Uterus (tissue), 2 donors: ENCODE results near the gene CFAP74.

Source experiments
- POLR2A ChIP-seq, 2 donors: fragments of 450-650 bp; IDR thresholded peaks; one replicate each; pipeline ENCODE4 v1.6.1; 2016; ENCODE audit warnings: antibody characterized with exemption in 2 of 2, mild to moderate bottlenecking in 1 of 2, moderate library complexity in 1 of 2
- TF ChIP-seq, protein P1 (sequence below), 4 experiments: fragments of 200-600 bp in 2 of 4; fragments of 450-650 bp in 2 of 4; sonication (generic) in 2 of 4; IDR thresholded peaks; one replicate each; pipeline ENCODE4 v1.5.1; 2016 to 2019; ENCODE audit warnings: antibody characterized with exemption in 4 of 4, mild to moderate bottlenecking in 2 of 4, moderate library complexity in 1 of 4

- TF ChIP-seq, protein P1, sequence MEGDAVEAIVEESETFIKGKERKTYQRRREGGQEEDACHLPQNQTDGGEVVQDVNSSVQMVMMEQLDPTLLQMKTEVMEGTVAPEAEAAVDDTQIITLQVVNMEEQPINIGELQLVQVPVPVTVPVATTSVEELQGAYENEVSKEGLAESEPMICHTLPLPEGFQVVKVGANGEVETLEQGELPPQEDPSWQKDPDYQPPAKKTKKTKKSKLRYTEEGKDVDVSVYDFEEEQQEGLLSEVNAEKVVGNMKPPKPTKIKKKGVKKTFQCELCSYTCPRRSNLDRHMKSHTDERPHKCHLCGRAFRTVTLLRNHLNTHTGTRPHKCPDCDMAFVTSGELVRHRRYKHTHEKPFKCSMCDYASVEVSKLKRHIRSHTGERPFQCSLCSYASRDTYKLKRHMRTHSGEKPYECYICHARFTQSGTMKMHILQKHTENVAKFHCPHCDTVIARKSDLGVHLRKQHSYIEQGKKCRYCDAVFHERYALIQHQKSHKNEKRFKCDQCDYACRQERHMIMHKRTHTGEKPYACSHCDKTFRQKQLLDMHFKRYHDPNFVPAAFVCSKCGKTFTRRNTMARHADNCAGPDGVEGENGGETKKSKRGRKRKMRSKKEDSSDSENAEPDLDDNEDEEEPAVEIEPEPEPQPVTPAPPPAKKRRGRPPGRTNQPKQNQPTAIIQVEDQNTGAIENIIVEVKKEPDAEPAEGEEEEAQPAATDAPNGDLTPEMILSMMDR (IDR thresholded peaks at IDR 0.05): no peak
- TF ChIP-seq POLR2A (IDR thresholded peaks at IDR 0.05): no peak
These were observed 88.5 kb downstream of the CFAP74 start, which contains the start of gene CALML6 for GRCh38 chr1:1914971-1915692.
